Measurements from ENCODE around the gene RSPO1. TPM values are rescaled to one million over a fixed set of nuclear protein-coding genes. Genes with fewer than 3 reads are reported as not detected.

RSPO1 gene
- total and polyA plus RNA-seq, 7 donors: 0.41 to 2.2 (median 0.82) TPM

GRCh38 chr1:37658486-37658885 lies 23.8 kb upstream of the RSPO1 start:
- Histone ChIP-seq H3K9me3 (no peaks in the 10 kb centered on the region), H3K27me3 (peaks cover 0 to 18% (median 0%) of the 10 kb centered on the region in 3 donors), H3K36me3 (no peaks in the 10 kb centered on the region), H3K4me1 (no peaks in the 10 kb centered on the region), H3K4me3 (no peak overlapping the region), H3K27ac (no peak overlapping the region)
- DNase-seq: no peak
- TF ChIP-seq EP300 (IDR thresholded peaks at IDR 0.05): no peak
- no peak for TF ChIP-seq POLR2AphosphoS5 (IDR thresholded peaks at IDR 0.05)
- TF ChIP-seq, protein P1, sequence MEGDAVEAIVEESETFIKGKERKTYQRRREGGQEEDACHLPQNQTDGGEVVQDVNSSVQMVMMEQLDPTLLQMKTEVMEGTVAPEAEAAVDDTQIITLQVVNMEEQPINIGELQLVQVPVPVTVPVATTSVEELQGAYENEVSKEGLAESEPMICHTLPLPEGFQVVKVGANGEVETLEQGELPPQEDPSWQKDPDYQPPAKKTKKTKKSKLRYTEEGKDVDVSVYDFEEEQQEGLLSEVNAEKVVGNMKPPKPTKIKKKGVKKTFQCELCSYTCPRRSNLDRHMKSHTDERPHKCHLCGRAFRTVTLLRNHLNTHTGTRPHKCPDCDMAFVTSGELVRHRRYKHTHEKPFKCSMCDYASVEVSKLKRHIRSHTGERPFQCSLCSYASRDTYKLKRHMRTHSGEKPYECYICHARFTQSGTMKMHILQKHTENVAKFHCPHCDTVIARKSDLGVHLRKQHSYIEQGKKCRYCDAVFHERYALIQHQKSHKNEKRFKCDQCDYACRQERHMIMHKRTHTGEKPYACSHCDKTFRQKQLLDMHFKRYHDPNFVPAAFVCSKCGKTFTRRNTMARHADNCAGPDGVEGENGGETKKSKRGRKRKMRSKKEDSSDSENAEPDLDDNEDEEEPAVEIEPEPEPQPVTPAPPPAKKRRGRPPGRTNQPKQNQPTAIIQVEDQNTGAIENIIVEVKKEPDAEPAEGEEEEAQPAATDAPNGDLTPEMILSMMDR (IDR thresholded peaks at IDR 0.05): no peak
- no peak for TF ChIP-seq POLR2A (IDR thresholded peaks at IDR 0.05)
- intact Hi-C loops (cut with DNase I): no loop called here
- WGBS, 2 donors: 84 to 90% methylated on average over 6 of the region's 6 CpGs

DNA sequence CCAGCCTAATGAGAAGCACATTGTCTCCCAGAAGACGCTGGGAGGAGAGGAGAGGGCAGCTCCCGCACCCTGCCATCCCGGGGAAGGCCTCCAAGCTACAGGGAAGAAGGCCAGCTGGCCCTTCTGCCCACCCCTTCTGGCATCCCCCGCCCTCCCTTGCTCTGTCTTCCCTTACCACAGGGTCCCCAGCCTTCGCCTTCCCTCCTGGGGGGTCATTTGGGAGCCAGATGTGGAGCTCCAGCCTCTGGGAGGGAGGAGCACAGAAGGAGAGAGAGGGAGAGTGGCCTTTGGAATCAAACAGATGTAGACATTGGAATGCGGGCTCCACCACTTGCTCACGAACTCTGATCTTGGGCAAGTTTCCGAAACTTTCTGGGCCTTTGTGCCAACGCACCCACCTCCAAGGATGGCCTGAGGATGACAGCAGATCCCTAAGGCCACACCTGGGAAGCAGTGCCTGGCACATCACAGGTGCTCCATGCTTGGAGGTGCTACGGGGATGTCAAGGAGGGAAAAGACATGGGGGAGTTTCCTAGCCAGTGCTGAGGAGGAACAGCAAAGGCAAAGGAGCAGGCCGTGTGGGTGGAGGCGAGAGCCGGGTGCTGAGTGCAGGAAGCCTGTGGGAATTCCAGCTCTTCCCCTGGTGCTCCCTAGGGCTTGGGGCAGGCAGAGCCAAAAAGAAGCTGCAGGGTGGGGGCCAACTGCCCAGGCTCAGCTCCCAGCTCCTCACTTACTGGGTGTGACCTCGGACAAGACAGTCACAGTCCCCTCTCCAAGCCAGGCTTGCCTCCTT lies 23.1 kb upstream of the RSPO1 start:
- no peaks in the 10 kb centered on the region for H3K36me3 ChIP-seq
- WGBS, 2 donors: 53 to 75% methylated on average over 14 of the region's 14 CpGs

GRCh38 chr1:37656881-37657280 lies 22.2 kb upstream of the RSPO1 start:
- Histone ChIP-seq H3K4me1 (no peaks in the 10 kb centered on the region), H3K27me3 (peaks cover 0 to 18% (median 0%) of the 10 kb centered on the region in 3 donors), H3K4me3 (no peak overlapping the region), H3K9me3 (no peaks in the 10 kb centered on the region), H3K27ac (no peak overlapping the region), H3K36me3 (no peaks in the 10 kb centered on the region)
- TF ChIP-seq POLR2AphosphoS5 (IDR thresholded peaks at IDR 0.05): no peak
- no peak for TF ChIP-seq POLR2A (IDR thresholded peaks at IDR 0.05)
- TF ChIP-seq, protein P1 (IDR thresholded peaks at IDR 0.05): no peak
- TF ChIP-seq EP300 (IDR thresholded peaks at IDR 0.05): no peak
- DNase-seq: no peak
- intact Hi-C loops (cut with DNase I): no loop called here
- 77 to 82% methylated on average over 11 of the region's 11 CpGs for WGBS, 2 donors

More for the DNA sequence above, 23.1 kb upstream of the RSPO1 start:
- no peak for DNase-seq
- intact Hi-C loops (cut with DNase I): no loop called here
- H3K27me3 ChIP-seq: peaks cover 0 to 18% (median 0%) of the 10 kb centered on the region in 3 donors
- H3K4me3 ChIP-seq: no peak overlapping the region
- no peak overlapping the region for H3K27ac ChIP-seq
- TF ChIP-seq, protein P1 (IDR thresholded peaks at IDR 0.05): no peak
- no peak for TF ChIP-seq POLR2A (IDR thresholded peaks at IDR 0.05)
- no peak for TF ChIP-seq POLR2AphosphoS5 (IDR thresholded peaks at IDR 0.05)
- no peak for TF ChIP-seq EP300 (IDR thresholded peaks at IDR 0.05)
- H3K4me1 ChIP-seq: no peaks in the 10 kb centered on the region
- H3K9me3 ChIP-seq: no peaks in the 10 kb centered on the region

DNA sequence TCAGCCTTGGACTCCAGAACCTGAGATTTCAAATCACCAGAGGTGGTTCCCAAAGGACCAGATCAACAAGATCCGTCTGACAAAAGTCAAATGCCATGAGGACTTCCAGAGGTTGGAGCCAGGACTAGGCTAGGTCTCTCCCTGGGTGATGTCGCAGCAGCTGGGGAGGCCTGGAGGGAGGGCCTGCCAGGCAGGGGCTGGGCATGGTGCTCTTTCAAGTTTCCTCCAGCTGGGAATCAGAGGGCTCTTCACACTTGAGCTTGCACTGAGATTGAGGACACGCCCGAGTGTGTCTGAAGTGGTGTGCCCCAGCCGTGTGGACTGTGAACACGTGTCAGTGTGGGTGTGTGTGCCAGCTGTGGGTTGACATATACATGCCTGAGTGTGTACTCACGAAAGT lies 21.3 kb upstream of the RSPO1 start:
- intact Hi-C loops (cut with DNase I): no loop called here
- H3K27me3 ChIP-seq: peaks cover 0 to 18% (median 0%) of the 10 kb centered on the region in 3 donors
- no peaks in the 10 kb centered on the region for H3K4me1 ChIP-seq
- WGBS, 2 donors: 39 to 68% methylated on average over 7 of the region's 7 CpGs
- TF ChIP-seq EP300 (IDR thresholded peaks at IDR 0.05) (no peak), POLR2A (IDR thresholded peaks at IDR 0.05) (no peak), POLR2AphosphoS5 (IDR thresholded peaks at IDR 0.05) (no peak)
- TF ChIP-seq, protein P1 (IDR thresholded peaks at IDR 0.05): no peak
- no peaks in the 10 kb centered on the region for H3K9me3 ChIP-seq
- H3K4me3 ChIP-seq: no peak overlapping the region
- H3K27ac ChIP-seq: no peak overlapping the region
- no peak for DNase-seq
- no peaks in the 10 kb centered on the region for H3K36me3 ChIP-seq
